Measurements from ENCODE around the gene MUC12. TPM values are rescaled to one million over a fixed set of nuclear protein-coding genes. Genes with fewer than 3 reads are reported as not detected.
"Not testable (repeated sequence)": the region's sequence is repeated elsewhere in the genome, so short reads cannot be mapped to it uniquely, and the experiment has no call there.

The MUC12 gene
- polyA plus RNA-seq, 1 donor: 0.02 TPM

- DNase-seq: no peak
Observed at GRCh38 chr7:100952641-100953040, 16.7 kb upstream of the MUC12 start.

GRCh38 chr7:100957832-100958421 is 11.4 kb upstream of the MUC12 start:
- DNase-seq: no peak

GRCh38 chr7:100959894-100960293 is 9.5 kb upstream of the MUC12 start:
- no peak for DNase-seq

- no peak for DNase-seq
Observed at GRCh38 chr7:100962537-100962936, 6.8 kb upstream of the MUC12 start.

GRCh38 chr7:100963386-100963785 is 6.0 kb upstream of the MUC12 start:
- no peak for DNase-seq

GRCh38 chr7:100963874-100964273 is 5.5 kb upstream of the MUC12 start:
- no peak for DNase-seq

- no peak for DNase-seq
Observed at GRCh38 chr7:100964630-100965029, 4.7 kb upstream of the MUC12 start.

- no peak for DNase-seq
Observed at GRCh38 chr7:100965045-100965722, 4.2 kb upstream of the MUC12 start.

- peak; percentile 82 for DNase-seq
Observed at GRCh38 chr7:100965723-100966541, 3.4 kb upstream of the MUC12 start.

- DNase-seq: no peak
Observed at GRCh38 chr7:100966542-100967291, 2.6 kb upstream of the MUC12 start.

- no peak for DNase-seq
Observed at GRCh38 chr7:100967292-100967863, 2.0 kb upstream of the MUC12 start.

- no peak for DNase-seq
Observed at GRCh38 chr7:100968031-100968430, 1.3 kb upstream of the MUC12 start.

GRCh38 chr7:100968650-100969049 is 715 bp upstream of the MUC12 start:
- no peak for DNase-seq

GRCh38 chr7:100971111-100972001 is 2.0 kb downstream of the MUC12 start:
- DNase-seq: no peak

- no peak for DNase-seq
Observed at GRCh38 chr7:100972002-100972347, 2.6 kb downstream of the MUC12 start.

GRCh38 chr7:100974021-100974420 is 4.7 kb downstream of the MUC12 start:
- no peak for DNase-seq

GRCh38 chr7:100975371-100975821 is 6.0 kb downstream of the MUC12 start:
- no peak for DNase-seq

GRCh38 chr7:100978300-100978699 is 8.9 kb downstream of the MUC12 start:
- DNase-seq: no peak

- DNase-seq: no peak
Observed at GRCh38 chr7:100983451-100984187, 14.3 kb downstream of the MUC12 start.

- DNase-seq: not testable (repeated sequence)
Observed at GRCh38 chr7:100984241-100984918, 15.0 kb downstream of the MUC12 start.
